NCI-H2196 (cell line): Measurements from ENCODE around the gene CSPG5.

Experiments used
- DNase-seq: peaks from one replicate; lab custom pipeline; 2025; ENCODE audit not compliant: unreplicated experiment; lab: John Stamatoyannopoulos, UW

CSPG5 gene

GRCh38 chr3:47578691-47579632 is at the start of gene CSPG5:
CSPG5 (minus strand) TSS chr3:47578865; CDS start chr3:47578693, 172 bp downstream.
- DNase-seq: peak; percentile 5

- no peak for DNase-seq
Measured at GRCh38 chr3:47628426-47628825, 49.8 kb upstream of the CSPG5 start.

- no peak for DNase-seq
Measured at GRCh38 chr3:47622671-47623461, 44.2 kb upstream of the CSPG5 start.

GRCh38 chr3:47617086-47618010 is 38.7 kb upstream of the CSPG5 start:
- DNase-seq: peak; percentile 4

- no peak for DNase-seq
Measured at GRCh38 chr3:47614788-47615187, 36.1 kb upstream of the CSPG5 start.

GRCh38 chr3:47613722-47614121 is 35.1 kb upstream of the CSPG5 start:
- no peak for DNase-seq

GRCh38 chr3:47612879-47613278 is 34.2 kb upstream of the CSPG5 start:
- no peak for DNase-seq

- peak; percentile 8 for DNase-seq
Measured at GRCh38 chr3:47612178-47612577, 33.5 kb upstream of the CSPG5 start.

GRCh38 chr3:47611576-47611975 is 32.9 kb upstream of the CSPG5 start:
- no peak for DNase-seq

GRCh38 chr3:47610583-47610982 is 31.9 kb upstream of the CSPG5 start:
- no peak for DNase-seq

- no peak for DNase-seq
Measured at GRCh38 chr3:47607335-47607734, 28.7 kb upstream of the CSPG5 start.

GRCh38 chr3:47606165-47606564 is 27.5 kb upstream of the CSPG5 start:
- no peak for DNase-seq

GRCh38 chr3:47605652-47606051 is 27.0 kb upstream of the CSPG5 start:
- DNase-seq: no peak

- no peak for DNase-seq
Measured at GRCh38 chr3:47604145-47604544, 25.5 kb upstream of the CSPG5 start.

GRCh38 chr3:47603332-47603731 is 24.7 kb upstream of the CSPG5 start:
- DNase-seq: no peak

GRCh38 chr3:47601281-47601680 is 22.6 kb upstream of the CSPG5 start:
- no peak for DNase-seq

GRCh38 chr3:47594792-47595191 is 16.1 kb upstream of the CSPG5 start:
- DNase-seq: no peak

- DNase-seq: no peak
Measured at GRCh38 chr3:47592066-47592795, 13.6 kb upstream of the CSPG5 start.

- no peak for DNase-seq
Measured at GRCh38 chr3:47590216-47590615, 11.6 kb upstream of the CSPG5 start.

- no peak for DNase-seq
Measured at GRCh38 chr3:47588587-47588986, 9.9 kb upstream of the CSPG5 start.
